Raji (cell line): ENCODE measurements around the gene GAA.

Source experiments
- POLR2A ChIP-seq: IDR thresholded peaks from 2 replicates; pipeline ENCODE4 v1.6.1; 2011; ENCODE audit warnings: low read depth, low read length, control low read depth; ENCODE audit not compliant: insufficient read depth

Gene GAA

GRCh38 chr17:80137131-80137530 lies 35.8 kb downstream of the GAA start:
- no peak for TF ChIP-seq POLR2A

GRCh38 chr17:80138856-80139426 lies 37.6 kb downstream of the GAA start:
- no peak for TF ChIP-seq POLR2A

GRCh38 chr17:80141463-80142165 lies 40.2 kb downstream of the GAA start:
- no peak for TF ChIP-seq POLR2A

- no peak for TF ChIP-seq POLR2A
Measured at GRCh38 chr17:80142929-80143328, 41.5 kb downstream of the GAA start.

GRCh38 chr17:80145076-80146075 lies 44.0 kb downstream of the GAA start:
- no peak for TF ChIP-seq POLR2A

- no peak for TF ChIP-seq POLR2A
Measured at GRCh38 chr17:80146121-80147034, 45.0 kb downstream of the GAA start.

- peak; percentile 96 for TF ChIP-seq POLR2A
Measured at GRCh38 chr17:80147035-80147822, 45.8 kb downstream of the GAA start, which contains the start of gene EIF4A3. EIF4A3 (minus strand) TSS chr17:80147128; CDS start chr17:80146961, 167 bp downstream.

- TF ChIP-seq POLR2A, result no peak
Measured at GRCh38 chr17:80151333-80151732, 50.0 kb downstream of the GAA start.

GRCh38 chr17:80152081-80152702 lies 50.8 kb downstream of the GAA start:
- no peak for TF ChIP-seq POLR2A

- no peak for TF ChIP-seq POLR2A
Measured at GRCh38 chr17:80153004-80153403, 51.6 kb downstream of the GAA start.

GRCh38 chr17:80154166-80154565 lies 52.8 kb downstream of the GAA start:
- TF ChIP-seq POLR2A, result no peak

GRCh38 chr17:80158846-80159245 lies 57.5 kb downstream of the GAA start:
- no peak for TF ChIP-seq POLR2A

- no peak for TF ChIP-seq POLR2A
Measured at GRCh38 chr17:80160536-80160935, 59.2 kb downstream of the GAA start.
